HG02588 (cell line): ENCODE measurements around the gene ZSCAN22.
"Not testable (repeated sequence)": the region's sequence is repeated elsewhere in the genome, so short reads cannot be mapped to it uniquely, and the experiment has no call there.

ENCODE experiments used
- ATAC-seq: cut with Tn5 transposase; IDR thresholded peaks from one replicate; pipeline ENCODE4 v1.9.1; 2021; ENCODE audit warnings: mild to moderate bottlenecking, moderate library complexity; ENCODE audit not compliant: unreplicated experiment

ZSCAN22 gene

DNA sequence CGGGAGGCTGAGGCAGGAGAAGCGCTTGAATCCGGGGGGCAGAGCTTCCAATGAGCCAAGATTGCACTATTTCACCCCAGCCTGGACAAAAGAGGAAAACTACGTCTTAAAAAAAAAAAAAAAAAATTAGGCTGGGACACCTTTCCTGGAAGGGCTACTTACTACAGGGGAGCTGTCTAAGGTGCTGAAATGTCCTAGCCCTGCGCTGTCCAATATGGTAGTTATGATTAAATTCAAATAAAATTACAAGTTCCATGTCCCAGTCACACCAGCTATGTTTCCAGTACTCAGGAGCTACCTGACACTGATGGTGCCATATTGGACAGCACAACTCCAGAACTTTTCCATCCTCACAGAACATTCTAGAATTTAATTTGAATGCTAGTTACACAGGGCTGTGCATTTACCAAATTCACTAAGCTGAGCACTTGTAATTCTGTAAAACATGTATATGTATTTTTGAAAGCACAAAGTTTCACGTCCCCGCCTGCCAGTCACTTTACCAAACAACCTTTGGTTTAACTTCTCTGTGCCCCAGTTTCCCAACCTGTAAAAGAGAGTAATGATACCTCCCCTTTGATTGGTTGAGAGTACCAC, 9.2 kb upstream of the ZSCAN22 start:
- ATAC-seq: no peak

- no peak for ATAC-seq
Observed at GRCh38 chr19:58318297-58318696, 8.5 kb upstream of the ZSCAN22 start.

GRCh38 chr19:58319241-58319640, 7.6 kb upstream of the ZSCAN22 start:
- ATAC-seq: no peak

GRCh38 chr19:58325311-58326022, 1.3 kb upstream of the ZSCAN22 start:
- ATAC-seq: no peak

DNA sequence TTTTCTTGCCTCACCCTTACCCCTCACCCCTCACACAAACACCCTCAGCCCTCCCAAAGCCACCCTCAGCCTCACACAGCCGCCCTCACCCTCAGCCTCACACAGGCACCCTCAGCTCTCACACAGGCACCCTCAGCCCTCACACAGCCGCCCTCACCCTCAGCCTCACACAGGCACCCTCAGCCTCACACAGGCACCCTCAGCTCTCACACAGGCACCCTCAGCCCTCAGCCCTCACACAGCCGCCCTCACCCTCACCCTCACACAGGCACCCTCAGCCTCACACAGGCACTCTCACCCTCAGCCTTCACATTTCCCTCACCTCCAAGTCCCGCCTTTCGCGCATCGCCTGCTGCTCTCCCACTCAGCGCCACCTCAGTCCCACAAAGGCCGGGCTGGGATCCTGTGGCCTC, 287 bp upstream of the ZSCAN22 start:
- ATAC-seq: no peak

- ATAC-seq: no peak
Observed at GRCh38 chr19:58328999-58329398, 2.2 kb downstream of the ZSCAN22 start.

DNA sequence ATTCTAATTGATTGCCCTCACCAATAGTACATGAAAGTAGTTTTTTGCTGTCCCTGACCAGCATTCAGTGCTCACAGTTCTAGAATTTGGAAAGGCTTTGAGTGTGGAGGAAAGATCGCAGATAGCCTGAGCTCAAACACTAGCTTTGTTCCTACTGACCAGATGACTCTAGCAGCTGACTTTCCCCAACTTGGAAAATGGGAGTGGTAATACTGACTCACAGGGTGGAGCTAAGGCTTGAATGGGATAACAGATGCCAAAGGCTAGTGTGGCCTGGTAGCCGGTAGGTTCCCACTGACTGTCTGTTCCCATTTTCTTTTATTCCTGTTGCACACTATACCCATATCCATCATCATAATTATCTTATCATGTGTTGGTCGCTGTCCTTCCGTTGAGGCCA, 3.7 kb downstream of the ZSCAN22 start:
- no peak for ATAC-seq

DNA sequence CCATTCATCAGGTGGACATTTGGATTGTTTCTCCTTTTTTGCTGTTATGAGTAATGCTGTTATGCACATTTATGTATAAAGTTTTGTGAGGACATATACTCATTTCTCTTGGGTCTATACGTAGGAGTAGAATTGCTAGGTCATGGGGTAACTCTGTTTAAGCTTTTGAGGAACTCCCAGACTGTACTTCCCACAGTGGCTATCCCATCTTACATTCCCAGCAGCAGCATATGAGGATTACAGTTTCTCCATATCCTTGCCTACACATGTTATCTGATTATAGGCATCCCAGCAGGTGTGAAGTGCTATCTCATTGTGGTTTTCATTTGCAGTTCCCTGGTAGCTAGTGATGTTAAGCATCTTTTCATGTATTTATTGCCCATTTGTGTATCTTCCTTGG, 5.9 kb downstream of the ZSCAN22 start:
- ATAC-seq: no peak

DNA sequence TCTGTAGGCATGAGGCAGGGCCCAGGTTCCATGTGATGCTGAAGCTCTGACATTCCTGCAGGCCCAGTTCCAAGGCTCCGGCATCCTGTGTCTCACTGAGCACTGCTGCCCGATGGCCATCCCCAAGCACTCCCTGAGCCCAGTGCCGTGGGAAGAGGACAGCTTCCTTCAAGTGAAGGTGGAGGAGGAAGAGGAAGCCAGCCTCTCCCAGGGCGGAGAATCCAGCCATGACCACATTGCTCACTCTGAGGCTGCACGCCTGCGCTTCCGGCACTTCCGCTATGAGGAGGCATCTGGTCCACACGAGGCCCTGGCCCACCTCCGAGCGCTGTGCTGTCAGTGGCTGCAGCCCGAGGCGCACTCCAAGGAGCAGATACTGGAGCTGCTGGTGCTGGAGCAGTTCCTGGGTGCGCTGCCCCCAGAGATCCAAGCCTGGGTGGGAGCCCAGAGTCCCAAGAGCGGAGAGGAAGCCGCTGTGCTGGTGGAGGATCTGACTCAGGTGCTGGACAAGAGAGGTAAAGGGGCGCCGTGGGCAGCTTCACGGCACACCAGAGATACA, 8.0 kb downstream of the ZSCAN22 start:
- ATAC-seq: no peak

DNA sequence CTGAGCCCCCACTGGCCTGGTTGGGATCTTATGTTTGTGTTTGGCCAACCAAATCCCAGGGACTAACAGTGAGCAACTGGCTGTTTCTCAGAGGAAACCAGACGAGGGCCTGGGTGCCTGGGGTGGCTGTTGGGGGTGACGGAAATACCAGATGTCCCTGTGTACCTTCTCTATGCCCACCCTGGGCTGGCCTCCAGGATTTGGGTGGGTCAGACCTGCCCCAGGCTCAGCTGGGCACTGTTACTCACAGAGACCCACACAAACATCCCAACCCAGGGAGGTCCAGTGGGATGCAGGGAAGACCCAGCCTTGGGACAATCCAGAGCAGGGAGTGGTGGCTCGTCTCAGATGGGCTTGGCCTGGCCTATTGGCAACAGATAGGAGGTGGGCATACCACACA, 8.8 kb downstream of the ZSCAN22 start:
- no peak for ATAC-seq

DNA sequence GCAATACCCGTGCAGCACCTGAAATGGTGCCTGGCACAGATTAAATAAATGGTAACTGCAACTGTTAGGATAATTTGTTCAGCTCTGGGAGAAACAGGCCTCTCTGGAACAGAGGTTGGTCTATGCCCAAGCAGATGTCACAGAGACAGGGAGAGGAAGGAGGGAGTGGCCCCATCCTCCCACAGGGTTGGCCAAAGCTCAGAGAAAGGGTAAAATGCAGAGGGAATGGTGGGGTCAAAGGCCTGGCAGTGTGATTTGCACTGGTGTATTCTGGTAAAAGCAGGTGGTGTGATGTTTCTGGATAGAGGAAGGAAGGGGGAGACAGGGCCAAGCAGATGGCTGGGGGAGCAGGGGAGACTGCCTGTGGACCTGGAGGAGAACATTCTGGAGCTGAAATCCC, 9.4 kb downstream of the ZSCAN22 start:
- ATAC-seq: no peak

GRCh38 chr19:58336820-58337219, 10.0 kb downstream of the ZSCAN22 start:
- ATAC-seq: no peak

DNA sequence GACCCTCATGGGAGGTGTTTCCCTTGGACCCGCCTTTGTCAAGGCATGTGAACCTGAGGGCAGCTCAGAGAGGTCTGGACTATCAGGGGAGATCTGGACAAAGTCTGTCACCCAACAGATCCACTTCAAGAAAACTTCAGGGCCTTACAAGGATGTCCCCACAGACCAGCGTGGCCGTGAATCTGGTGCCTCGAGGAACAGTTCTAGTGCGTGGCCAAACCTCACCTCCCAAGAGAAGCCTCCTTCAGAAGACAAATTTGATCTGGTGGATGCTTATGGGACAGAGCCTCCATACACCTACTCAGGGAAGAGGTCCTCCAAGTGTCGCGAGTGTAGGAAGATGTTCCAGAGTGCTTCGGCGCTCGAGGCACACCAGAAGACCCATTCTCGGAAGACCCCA, 11.5 kb downstream of the ZSCAN22 start:
- ATAC-seq: no peak

GRCh38 chr19:58338825-58339558, 12.2 kb downstream of the ZSCAN22 start:
- ATAC-seq: no peak

DNA sequence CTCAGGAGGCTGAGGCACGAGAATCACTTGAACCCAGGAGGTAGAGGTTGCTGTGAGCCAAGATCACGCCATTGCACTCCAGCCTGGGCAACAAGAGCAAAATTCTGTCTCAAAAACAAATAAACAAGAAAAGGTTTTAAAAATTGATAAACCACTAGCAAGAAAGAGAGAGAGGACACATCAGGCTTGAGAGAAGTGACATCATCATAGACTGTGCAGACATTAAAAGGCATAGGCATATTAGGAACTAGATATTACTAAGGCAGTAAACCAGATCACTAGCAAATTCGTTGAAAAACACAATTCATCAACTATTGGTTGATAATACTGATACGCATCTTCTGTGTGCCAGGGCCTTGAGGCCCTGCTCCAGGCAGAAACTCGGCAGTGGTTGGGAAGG, 18.8 kb downstream of the ZSCAN22 start:
- no peak for ATAC-seq

- peak; percentile 87 for ATAC-seq
Observed at GRCh38 chr19:58346961-58347929, 20.5 kb downstream of the ZSCAN22 start.

GRCh38 chr19:58348080-58348479, 21.3 kb downstream of the ZSCAN22 start:
- ATAC-seq: not testable (repeated sequence)

DNA sequence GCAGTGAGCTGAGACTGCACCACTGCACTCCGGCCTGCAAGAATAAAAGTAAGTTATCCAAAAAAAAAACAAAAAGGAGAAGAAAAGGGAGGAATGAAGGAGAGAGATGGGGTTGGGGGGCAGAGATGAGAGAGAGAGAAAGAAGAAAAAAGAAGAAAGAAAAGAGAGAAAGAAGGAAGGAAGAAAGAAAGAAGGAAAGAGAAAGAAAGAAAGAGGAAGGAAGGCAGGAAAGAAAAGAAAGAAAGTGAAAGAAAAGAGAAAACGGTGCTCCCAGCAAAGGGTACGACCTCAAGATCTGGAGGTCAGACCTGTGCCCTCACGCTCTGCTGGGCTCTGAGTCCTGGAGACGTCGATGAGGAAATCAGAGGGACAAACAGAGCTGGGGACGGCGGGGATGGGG, 22.8 kb downstream of the ZSCAN22 start:
- ATAC-seq: no peak

GRCh38 chr19:58350001-58350861, 23.4 kb downstream of the ZSCAN22 start:
- no peak for ATAC-seq
